ENCODE results near the gene PBX2. TPM values are rescaled to one million over a fixed set of nuclear protein-coding genes. Genes with fewer than 3 reads are reported as not detected.
A peak's percentile ranks its signal among the peaks of the same experiment; 100 is the strongest.

PBX2 gene
- total and polyA plus RNA-seq, 2 experiments from 2014 or later, result 21.6 to 77.5 TPM

DNA sequence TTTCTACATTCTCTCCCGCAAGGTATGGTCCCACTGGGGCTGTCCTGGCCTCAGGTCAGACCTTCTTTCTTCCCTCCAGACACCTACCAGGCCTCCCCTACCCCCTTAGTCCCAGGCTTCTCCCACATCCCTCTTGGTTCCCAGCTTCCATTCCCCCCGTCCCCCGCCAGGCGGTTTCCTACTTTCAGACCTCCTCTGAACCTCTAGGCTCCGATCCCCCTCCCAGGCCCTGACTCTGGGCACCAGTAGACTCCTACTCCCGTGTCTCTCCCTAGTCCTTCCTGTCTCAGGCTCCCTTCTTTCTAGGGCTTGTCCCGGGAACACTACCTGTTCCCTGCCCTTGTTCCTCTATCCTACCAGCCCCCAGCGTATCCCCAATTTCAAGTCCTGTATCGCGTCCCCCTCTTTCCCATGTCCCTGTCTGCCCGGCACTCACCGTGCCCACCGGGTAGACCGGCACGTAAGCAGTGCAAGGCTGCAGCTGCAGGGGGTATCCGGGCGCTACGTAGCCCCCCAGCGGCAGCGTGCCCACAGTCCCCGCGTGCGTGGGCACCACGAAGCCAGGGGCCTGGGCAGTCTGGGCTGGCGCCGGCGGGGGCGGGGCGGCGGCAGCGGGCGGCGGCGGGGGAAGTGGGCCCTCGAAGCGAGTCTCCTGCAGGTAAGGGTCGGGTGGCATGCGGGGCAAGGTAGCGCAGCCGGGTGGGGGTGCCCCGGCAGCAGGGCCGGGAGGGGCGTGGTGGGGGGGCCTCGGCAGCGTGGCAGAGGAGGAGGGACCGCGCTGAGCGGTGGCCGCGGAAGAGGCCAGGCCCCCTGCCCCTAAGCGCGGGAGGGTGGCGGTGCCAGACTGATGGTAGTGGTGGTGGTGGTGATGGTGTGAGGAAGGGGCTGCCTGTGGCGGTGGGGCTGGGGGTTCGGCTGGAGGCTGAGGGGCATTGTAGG lies 39.8 kb downstream of the PBX2 start:
- Histone ChIP-seq H3K4me1 (ENCODE audit: insufficient read depth) (peaks cover 22% of the 10 kb centered on the region), H2AFZ (no peak overlapping the region), H3K9me3 (ENCODE audit: low read depth) (no peaks in the 10 kb centered on the region), H3K4me3 (no peak overlapping the region), H3K36me3 (replicated peaks; ENCODE audit: insufficient read depth, low read depth) (no peaks in the 10 kb centered on the region), H3K4me2 (peak overlapping the region; percentile 87), H3K79me2 (peaks cover 6% of the 10 kb centered on the region), H3K27me3 (peaks cover 26% of the 10 kb centered on the region), H3K27ac (no peak overlapping the region), H4K20me1 (ENCODE audit: insufficient read depth, poor library complexity, severe bottlenecking) (no peaks in the 10 kb centered on the region), H3K9me2 (replicated peaks; ENCODE audit: insufficient read depth) (no peaks in the 10 kb centered on the region)
- DNase-seq (ENCODE audit: low spot score), result no peak
- 37% methylated on average over 27 of the region's 55 CpGs for WGBS (ENCODE audit: low lambda C conversion rate, missing lambda C conversion rate)
- no peak for TF ChIP-seq EZH2phosphoT487 (IDR thresholded peaks at IDR 0.05; ENCODE audit: low read depth, severe bottlenecking, unreplicated experiment)
- TF ChIP-seq, protein P1, sequence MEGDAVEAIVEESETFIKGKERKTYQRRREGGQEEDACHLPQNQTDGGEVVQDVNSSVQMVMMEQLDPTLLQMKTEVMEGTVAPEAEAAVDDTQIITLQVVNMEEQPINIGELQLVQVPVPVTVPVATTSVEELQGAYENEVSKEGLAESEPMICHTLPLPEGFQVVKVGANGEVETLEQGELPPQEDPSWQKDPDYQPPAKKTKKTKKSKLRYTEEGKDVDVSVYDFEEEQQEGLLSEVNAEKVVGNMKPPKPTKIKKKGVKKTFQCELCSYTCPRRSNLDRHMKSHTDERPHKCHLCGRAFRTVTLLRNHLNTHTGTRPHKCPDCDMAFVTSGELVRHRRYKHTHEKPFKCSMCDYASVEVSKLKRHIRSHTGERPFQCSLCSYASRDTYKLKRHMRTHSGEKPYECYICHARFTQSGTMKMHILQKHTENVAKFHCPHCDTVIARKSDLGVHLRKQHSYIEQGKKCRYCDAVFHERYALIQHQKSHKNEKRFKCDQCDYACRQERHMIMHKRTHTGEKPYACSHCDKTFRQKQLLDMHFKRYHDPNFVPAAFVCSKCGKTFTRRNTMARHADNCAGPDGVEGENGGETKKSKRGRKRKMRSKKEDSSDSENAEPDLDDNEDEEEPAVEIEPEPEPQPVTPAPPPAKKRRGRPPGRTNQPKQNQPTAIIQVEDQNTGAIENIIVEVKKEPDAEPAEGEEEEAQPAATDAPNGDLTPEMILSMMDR (IDR thresholded peaks at IDR 0.05; ENCODE audit: poor library complexity), result no peak
- no peak for TF ChIP-seq EZH2 (IDR thresholded peaks at IDR 0.05; ENCODE audit: borderline replicate concordance)

DNA sequence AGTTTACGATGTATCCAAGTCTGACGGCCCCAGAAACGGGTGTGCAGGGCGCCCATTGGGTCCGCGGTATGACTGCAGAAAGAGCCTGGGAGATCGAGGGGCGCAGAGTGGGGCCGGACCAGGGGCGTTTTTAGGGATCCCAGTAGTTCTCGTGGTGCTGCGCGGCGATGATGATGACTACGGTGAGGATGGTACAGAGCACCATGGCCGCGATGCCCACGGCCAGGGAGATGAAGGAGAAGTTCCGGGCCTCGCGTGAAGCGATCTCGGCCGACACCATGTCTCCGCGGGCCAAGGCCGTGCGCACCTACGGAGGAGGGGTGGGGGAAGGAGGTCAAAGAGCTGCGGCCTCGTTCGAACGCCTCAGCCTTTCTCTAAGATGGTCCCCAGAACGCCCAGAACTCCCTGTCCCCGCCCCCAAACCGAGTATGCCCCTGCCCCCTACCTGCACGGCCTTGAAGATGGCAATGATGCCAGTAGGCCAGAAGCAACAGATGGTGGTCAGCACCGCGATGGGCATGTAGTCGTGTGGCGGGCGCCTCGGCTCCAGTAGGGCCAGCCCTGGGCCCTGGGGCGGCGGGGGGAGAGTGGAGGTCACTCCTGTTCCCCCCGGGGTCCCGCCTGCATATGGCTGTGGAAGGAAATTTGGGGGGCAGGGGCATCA lies 40.8 kb downstream of the PBX2 start:
- Histone ChIP-seq H3K36me3 (replicated peaks; ENCODE audit: insufficient read depth, low read depth) (no peaks in the 10 kb centered on the region), H3K79me2 (no peaks in the 10 kb centered on the region), H2AFZ (no peak overlapping the region), H3K27ac (no peak overlapping the region), H3K4me2 (peak overlapping the region; percentile 66), H3K4me3 (no peak overlapping the region), H3K27me3 (peaks cover 26% of the 10 kb centered on the region), H4K20me1 (ENCODE audit: insufficient read depth, poor library complexity, severe bottlenecking) (no peaks in the 10 kb centered on the region), H3K9me3 (ENCODE audit: low read depth) (no peaks in the 10 kb centered on the region), H3K4me1 (ENCODE audit: insufficient read depth) (peaks cover 17% of the 10 kb centered on the region), H3K9me2 (replicated peaks; ENCODE audit: insufficient read depth) (no peaks in the 10 kb centered on the region)
- DNase-seq (ENCODE audit: low spot score), result no peak
- WGBS (ENCODE audit: low lambda C conversion rate, missing lambda C conversion rate), result 63% methylated on average over 37 of the region's 47 CpGs
- TF ChIP-seq, protein P1 (IDR thresholded peaks at IDR 0.05; ENCODE audit: poor library complexity), result no peak
- no peak for TF ChIP-seq EZH2phosphoT487 (IDR thresholded peaks at IDR 0.05; ENCODE audit: low read depth, severe bottlenecking, unreplicated experiment)
- no peak for TF ChIP-seq EZH2 (IDR thresholded peaks at IDR 0.05; ENCODE audit: borderline replicate concordance)

DNA sequence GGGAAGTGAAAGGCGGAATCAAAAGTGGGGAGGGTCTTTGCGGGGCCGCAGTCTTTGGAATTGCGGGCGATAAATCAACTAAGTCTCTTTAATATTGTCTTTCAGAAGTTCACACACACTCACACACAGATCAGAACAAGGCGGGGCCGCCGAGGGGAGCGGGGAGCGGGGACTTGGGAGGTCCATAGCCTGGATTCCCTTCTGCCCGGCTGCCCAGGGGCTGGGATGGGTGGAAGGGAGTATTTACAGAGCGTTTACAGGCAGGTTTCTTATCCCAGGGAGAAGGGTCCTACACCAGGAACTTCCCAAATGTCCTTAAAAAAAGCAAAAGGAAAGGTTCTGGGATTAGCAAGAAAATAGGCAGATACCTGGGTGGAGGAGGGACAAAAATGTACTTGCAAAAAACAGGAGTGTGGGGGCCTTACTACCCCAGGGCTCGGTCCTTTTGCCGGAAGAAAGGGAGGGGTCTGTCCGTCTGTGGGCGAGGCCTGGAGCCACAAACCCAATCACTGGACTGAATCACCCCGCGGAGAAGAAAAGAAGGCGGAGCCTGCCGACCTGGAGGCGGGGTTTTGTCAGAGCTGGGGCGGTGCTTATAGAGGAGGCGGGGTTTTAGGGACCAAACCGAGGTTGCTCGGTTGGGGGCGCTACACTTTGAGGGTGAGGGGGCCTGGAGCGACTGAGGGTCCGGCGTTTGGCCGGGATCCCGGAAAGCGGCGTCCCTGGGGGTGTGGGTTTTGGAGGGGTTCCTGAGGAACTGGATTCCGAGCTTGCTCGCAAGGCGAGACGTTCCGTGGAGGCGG lies 41.5 kb downstream of the PBX2 start:
- peak overlapping the region; percentile 66 for H3K4me2 ChIP-seq
- no peaks in the 10 kb centered on the region for H3K9me3 ChIP-seq (ENCODE audit: low read depth)
- WGBS (ENCODE audit: low lambda C conversion rate, missing lambda C conversion rate), result 47% methylated on average over 38 of the region's 39 CpGs
- no peak overlapping the region for H3K27ac ChIP-seq
- H3K36me3 ChIP-seq (replicated peaks; ENCODE audit: insufficient read depth, low read depth), result no peaks in the 10 kb centered on the region
- H3K27me3 ChIP-seq, result peaks cover 26% of the 10 kb centered on the region
- H3K4me3 ChIP-seq, result no peak overlapping the region
- H4K20me1 ChIP-seq (ENCODE audit: insufficient read depth, poor library complexity, severe bottlenecking), result no peaks in the 10 kb centered on the region
- no peaks in the 10 kb centered on the region for H3K9me2 ChIP-seq (replicated peaks; ENCODE audit: insufficient read depth)
- no peak overlapping the region for H2AFZ ChIP-seq
- H3K79me2 ChIP-seq, result no peaks in the 10 kb centered on the region
- H3K4me1 ChIP-seq (ENCODE audit: insufficient read depth), result peaks cover 17% of the 10 kb centered on the region
- TF ChIP-seq EZH2 (IDR thresholded peaks at IDR 0.05; ENCODE audit: borderline replicate concordance), result no peak
- TF ChIP-seq EZH2phosphoT487 (IDR thresholded peaks at IDR 0.05; ENCODE audit: low read depth, severe bottlenecking, unreplicated experiment), result no peak
- TF ChIP-seq, protein P1 (IDR thresholded peaks at IDR 0.05; ENCODE audit: poor library complexity), result peak; percentile 23
- peak; percentile 72 for DNase-seq (ENCODE audit: low spot score)

Data from hepatocyte (in vitro differentiated cells).